Measurements from ENCODE around the gene BSN. TPM values are rescaled to one million over a fixed set of nuclear protein-coding genes. Genes with fewer than 3 reads are reported as not detected.

The BSN gene
- total and polyA plus RNA-seq, 2 experiments from 2014 or later: 0.50 to 5.1 TPM

DNA sequence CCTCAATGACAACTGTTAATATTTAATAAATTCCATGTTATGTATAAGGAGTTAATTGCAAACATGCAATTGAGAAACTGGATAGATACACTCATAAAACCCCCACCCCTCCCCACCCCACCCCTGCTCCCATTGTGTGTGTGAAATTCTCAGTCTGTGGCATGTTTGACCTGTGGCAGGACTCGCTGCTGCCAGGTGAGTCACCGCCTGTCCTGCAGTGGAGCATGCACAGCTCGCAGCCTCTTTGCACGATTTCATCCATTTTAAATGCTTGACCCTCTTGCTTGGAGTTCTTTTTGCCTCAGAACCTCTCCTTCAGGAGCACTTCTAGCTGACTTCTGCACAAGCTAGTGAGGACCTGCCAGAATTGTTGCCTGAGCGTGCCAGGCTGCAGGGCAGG lies 114.6 kb downstream of the BSN start:
- H3K27ac ChIP-seq (ENCODE audit: low read depth): no peak overlapping the region
- H3K4me2 ChIP-seq: no peak overlapping the region
- peaks cover 12% of the 10 kb centered on the region for H3K4me1 ChIP-seq (ENCODE audit: insufficient read depth)
- H3K4me3 ChIP-seq: no peak overlapping the region
- Mint-ChIP-seq H3K4me1 (peaks cover 39% of the 10 kb centered on the region), H3K27me3 (ENCODE audit: insufficient read depth, low read depth, poor library complexity) (peaks cover 10% of the 10 kb centered on the region), H3K27ac (no peak overlapping the region), H3K9me3 (no peaks in the 10 kb centered on the region), H3K36me3 (ENCODE audit: low read depth) (no peaks in the 10 kb centered on the region; the same call in 2 of the 3 replicates), H3K4me3 (no peak overlapping the region)
- TF ChIP-seq STAT1 (IDR thresholded peaks at IDR 0.05; ENCODE audit: unreplicated experiment): no peak
- no peak for TF ChIP-seq EZH2phosphoT487 (IDR thresholded peaks at IDR 0.05; ENCODE audit: unreplicated experiment)
- TF ChIP-seq, protein P1, sequence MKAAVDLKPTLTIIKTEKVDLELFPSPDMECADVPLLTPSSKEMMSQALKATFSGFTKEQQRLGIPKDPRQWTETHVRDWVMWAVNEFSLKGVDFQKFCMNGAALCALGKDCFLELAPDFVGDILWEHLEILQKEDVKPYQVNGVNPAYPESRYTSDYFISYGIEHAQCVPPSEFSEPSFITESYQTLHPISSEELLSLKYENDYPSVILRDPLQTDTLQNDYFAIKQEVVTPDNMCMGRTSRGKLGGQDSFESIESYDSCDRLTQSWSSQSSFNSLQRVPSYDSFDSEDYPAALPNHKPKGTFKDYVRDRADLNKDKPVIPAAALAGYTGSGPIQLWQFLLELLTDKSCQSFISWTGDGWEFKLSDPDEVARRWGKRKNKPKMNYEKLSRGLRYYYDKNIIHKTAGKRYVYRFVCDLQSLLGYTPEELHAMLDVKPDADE (IDR thresholded peaks at IDR 0.05): no peak
- TF ChIP-seq, protein P2, sequence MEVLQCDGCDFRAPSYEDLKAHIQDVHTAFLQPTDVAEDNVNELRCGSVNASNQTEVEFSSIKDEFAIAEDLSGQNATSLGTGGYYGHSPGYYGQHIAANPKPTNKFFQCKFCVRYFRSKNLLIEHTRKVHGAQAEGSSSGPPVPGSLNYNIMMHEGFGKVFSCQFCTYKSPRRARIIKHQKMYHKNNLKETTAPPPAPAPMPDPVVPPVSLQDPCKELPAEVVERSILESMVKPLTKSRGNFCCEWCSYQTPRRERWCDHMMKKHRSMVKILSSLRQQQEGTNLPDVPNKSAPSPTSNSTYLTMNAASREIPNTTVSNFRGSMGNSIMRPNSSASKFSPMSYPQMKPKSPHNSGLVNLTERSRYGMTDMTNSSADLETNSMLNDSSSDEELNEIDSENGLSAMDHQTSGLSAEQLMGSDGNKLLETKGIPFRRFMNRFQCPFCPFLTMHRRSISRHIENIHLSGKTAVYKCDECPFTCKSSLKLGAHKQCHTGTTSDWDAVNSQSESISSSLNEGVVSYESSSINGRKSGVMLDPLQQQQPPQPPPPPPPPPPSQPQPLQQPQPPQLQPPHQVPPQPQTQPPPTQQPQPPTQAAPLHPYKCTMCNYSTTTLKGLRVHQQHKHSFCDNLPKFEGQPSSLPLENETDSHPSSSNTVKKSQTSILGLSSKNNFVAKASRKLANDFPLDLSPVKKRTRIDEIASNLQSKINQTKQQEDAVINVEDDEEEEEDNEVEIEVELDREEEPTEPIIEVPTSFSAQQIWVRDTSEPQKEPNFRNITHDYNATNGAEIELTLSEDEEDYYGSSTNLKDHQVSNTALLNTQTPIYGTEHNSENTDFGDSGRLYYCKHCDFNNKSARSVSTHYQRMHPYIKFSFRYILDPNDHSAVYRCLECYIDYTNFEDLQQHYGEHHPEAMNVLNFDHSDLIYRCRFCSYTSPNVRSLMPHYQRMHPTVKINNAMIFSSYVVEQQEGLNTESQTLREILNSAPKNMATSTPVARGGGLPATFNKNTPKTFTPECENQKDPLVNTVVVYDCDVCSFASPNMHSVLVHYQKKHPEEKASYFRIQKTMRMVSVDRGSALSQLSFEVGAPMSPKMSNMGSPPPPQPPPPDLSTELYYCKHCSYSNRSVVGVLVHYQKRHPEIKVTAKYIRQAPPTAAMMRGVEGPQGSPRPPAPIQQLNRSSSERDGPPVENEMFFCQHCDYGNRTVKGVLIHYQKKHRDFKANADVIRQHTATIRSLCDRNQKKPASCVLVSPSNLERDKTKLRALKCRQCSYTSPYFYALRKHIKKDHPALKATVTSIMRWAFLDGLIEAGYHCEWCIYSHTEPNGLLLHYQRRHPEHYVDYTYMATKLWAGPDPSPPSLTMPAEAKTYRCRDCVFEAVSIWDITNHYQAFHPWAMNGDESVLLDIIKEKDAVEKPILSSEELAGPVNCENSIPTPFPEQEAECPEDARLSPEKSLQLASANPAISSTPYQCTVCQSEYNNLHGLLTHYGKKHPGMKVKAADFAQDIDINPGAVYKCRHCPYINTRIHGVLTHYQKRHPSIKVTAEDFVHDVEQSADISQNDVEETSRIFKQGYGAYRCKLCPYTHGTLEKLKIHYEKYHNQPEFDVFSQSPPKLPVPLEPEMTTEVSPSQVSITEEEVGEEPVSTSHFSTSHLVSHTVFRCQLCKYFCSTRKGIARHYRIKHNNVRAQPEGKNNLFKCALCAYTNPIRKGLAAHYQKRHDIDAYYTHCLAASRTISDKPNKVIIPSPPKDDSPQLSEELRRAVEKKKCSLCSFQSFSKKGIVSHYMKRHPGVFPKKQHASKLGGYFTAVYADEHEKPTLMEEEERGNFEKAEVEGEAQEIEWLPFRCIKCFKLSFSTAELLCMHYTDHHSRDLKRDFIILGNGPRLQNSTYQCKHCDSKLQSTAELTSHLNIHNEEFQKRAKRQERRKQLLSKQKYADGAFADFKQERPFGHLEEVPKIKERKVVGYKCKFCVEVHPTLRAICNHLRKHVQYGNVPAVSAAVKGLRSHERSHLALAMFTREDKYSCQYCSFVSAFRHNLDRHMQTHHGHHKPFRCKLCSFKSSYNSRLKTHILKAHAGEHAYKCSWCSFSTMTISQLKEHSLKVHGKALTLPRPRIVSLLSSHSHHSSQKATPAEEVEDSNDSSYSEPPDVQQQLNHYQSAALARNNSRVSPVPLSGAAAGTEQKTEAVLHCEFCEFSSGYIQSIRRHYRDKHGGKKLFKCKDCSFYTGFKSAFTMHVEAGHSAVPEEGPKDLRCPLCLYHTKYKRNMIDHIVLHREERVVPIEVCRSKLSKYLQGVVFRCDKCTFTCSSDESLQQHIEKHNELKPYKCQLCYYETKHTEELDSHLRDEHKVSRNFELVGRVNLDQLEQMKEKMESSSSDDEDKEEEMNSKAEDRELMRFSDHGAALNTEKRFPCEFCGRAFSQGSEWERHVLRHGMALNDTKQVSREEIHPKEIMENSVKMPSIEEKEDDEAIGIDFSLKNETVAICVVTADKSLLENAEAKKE (CRISPR knock-in tag; IDR thresholded peaks at IDR 0.05): no peak
- TF ChIP-seq JUNB (IDR thresholded peaks at IDR 0.05; ENCODE audit: unreplicated experiment): no peak
- no peak for TF ChIP-seq ZNF331 (CRISPR knock-in tag; IDR thresholded peaks at IDR 0.05; ENCODE audit: low read depth)
- no peaks in the 10 kb centered on the region for H3F3A ChIP-seq (replicated peaks; ENCODE audit: low read depth)
- no peaks in the 10 kb centered on the region for H3K79me2 ChIP-seq (replicated peaks; ENCODE audit: insufficient read depth)
- ATAC-seq: no peak
- no peak for DNase-seq (ENCODE audit: low spot score)
- H4K20me1 ChIP-seq (replicated peaks; ENCODE audit: insufficient read depth): 0 out of 2 replicates have a peak, but pooled peaks cover 3% of the 10 kb centered on the region
- no peaks in the 10 kb centered on the region for H3K9me2 ChIP-seq (ENCODE audit: insufficient read depth)
- no peaks in the 10 kb centered on the region for H3K27me3 ChIP-seq (ENCODE audit: insufficient read depth)
- H2AFZ ChIP-seq: no peak overlapping the region
- no peaks in the 10 kb centered on the region for H3K36me3 ChIP-seq (ENCODE audit: insufficient read depth)
